SHP77 (cell line): Measurements from ENCODE around the gene NPTXR.

Experiments used
- DNase-seq, 2 experiments: peaks; one replicate each; lab custom pipeline; 2025; lab: John Stamatoyannopoulos, UW

NPTXR gene

GRCh38 chr22:38843657-38844314, at the start of gene NPTXR:
TSS of gene NPTXR (minus strand) at chr22:38844028.
- DNase-seq, result peak; percentile 44 to 65

GRCh38 chr22:38891256-38891655, 47.4 kb upstream of the NPTXR start:
- DNase-seq, result no peak

- DNase-seq, result no peak
These were observed 46.5 kb upstream of the NPTXR start for GRCh38 chr22:38890377-38890776.

GRCh38 chr22:38886333-38886732, 42.5 kb upstream of the NPTXR start:
- DNase-seq, result no peak

- no peak for DNase-seq
These were observed 39.3 kb upstream of the NPTXR start for GRCh38 chr22:38882972-38883622.

- DNase-seq, result no peak
These were observed 38.4 kb upstream of the NPTXR start for GRCh38 chr22:38881997-38882879.

GRCh38 chr22:38881464-38881871, 37.6 kb upstream of the NPTXR start:
- DNase-seq, result no peak

DNA sequence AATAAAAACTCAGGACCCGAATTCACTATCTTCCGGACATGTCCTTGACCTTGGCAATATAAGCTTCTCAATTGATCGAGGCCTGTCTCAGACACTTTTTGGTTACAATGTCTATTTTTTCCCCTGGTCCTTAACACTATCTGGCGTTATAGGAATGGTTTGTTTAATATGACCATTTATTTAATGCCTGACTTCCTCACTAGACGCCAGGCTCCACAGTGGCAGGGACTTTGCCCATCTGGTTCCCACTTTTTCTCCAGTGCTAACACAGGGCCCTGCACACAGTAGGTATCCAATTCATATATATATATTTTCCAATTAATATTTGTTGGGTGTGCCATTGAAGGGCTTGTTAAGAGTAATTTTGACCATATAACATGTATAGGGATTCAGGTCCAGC, 36.1 kb upstream of the NPTXR start:
- DNase-seq, result no peak

- no peak for DNase-seq
These were observed 35.4 kb upstream of the NPTXR start for GRCh38 chr22:38879108-38879729.

DNA sequence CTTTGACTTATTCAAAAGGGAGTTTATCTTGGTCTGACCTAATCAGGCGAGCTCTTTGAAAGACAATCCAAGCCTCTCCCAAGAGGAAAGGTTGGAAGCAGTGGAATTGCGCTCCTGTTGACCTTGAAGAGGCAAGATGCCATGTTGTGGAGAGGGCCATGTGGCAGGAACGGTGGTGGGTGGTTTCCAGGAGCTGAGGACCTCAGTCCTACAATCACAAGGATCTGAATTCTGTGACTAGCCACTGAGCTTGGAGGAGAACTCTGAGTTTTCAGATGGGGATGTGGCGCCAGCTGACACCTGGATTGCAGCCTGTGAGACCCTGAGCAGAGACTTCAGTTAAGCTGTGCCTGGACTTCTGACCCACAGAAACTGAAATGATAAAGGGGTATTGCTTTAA, 34.2 kb upstream of the NPTXR start:
- no peak for DNase-seq

DNA sequence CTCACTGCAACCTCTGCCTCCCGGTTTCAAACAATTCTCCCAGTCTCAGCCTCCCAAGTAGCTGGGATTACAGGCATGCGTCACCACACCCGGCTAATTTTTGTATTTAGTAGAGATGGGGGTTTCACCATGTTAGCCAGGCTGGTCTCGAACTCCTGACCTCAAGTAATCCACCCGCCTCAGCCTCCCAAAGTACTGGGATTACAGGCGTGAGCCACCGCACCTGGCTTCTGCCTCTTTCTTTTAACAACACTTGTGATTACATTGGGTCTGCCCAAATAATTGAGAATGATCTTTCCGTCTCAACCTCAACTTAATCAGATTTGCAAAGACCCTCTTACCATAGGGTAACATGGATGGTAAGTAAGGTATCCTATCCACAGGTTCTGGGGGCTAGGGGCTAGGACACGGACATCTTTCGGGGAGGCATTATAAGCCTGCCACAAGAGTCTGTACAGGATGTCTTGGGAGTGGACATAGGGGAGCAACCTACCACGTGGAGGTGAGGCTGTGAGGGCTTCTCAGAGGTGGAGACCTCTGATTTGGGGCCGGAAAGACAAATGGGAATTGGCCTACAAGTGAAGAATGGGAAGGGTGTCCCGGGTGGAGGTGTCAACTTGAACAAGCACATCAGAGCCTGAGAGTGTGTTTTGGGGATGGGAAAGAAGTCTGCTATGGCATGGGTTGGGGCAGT, 30.8 kb upstream of the NPTXR start:
- no peak for DNase-seq

DNA sequence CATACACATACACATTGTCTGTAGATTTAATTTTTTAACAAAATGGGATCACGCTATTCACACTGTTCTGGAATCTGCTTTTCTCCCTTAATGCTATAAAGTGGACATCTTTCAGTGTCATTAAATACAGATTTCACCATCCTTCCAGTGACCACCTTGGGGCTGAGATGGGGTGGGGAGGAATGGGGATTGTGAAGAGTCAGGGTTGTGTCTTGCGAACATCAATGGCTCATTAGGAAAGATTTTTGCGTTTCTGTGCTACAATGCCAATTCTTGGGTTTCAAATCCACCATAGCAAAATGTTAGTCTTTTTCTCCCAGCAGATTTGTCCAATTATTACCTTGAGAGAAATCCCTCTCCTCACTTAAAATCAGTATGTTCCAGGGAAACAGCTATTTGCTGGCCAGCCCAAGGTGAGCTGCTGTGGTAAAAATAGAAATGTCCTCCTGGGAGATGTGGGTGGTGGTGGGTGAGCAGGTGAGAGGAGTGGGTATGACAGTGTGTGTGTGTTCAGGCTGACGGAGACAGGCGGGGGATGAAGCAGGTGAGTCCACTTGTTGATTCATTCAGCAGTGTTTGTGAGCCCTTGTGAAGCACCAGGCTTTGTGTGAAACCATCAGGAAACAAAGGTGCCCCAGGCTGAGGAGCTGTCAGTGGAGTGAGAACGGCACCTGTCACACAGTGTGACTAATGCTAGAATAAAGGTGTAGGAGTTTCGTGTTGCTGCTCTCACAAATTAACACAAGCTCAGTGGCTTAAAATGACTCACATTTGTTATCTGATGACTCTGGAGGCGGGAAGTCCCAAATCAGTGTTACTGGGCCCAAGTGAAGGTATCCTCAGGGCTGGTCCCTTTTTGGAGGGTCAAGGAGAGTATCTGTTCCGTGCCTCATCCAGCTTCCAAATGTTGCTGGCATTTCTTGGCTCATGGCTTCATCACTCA, 29.9 kb upstream of the NPTXR start:
- peak; percentile 59 to 82 for DNase-seq

DNA sequence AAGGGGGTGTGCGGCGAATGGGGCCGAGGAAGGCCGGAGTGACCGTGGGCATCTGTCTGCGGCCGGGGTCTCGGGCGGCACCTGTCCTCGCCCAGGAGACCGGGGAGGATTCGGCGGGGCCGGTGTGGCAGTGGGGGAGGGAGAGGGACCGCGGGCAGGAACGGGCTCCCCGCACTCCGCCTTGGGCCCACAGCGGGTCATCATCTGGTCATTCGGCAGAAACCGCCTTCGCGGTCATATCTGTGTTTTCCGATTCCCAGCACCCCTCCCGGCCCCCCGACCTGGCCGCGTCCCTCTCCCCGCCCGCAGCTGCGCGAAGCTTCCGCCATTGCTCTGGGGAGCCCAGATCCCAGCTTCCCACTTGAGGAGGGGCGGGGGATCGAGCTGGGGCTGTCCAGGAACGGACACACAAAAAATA, 29.0 kb upstream of the NPTXR start:
- DNase-seq, result peak; percentile 49 to 51

GRCh38 chr22:38872172-38872830, 28.5 kb upstream of the NPTXR start, which contains the start of gene CBX6:
TSS of gene CBX6 (minus strand) at chr22:38872216. CDS start at chr22:38872190, 26 bp downstream.
- DNase-seq, result peak; percentile 84 to 88

- no peak for DNase-seq
These were observed 27.7 kb upstream of the NPTXR start for GRCh38 chr22:38871360-38872171.

- no peak for DNase-seq
These were observed 27.0 kb upstream of the NPTXR start for GRCh38 chr22:38870791-38871359.

DNA sequence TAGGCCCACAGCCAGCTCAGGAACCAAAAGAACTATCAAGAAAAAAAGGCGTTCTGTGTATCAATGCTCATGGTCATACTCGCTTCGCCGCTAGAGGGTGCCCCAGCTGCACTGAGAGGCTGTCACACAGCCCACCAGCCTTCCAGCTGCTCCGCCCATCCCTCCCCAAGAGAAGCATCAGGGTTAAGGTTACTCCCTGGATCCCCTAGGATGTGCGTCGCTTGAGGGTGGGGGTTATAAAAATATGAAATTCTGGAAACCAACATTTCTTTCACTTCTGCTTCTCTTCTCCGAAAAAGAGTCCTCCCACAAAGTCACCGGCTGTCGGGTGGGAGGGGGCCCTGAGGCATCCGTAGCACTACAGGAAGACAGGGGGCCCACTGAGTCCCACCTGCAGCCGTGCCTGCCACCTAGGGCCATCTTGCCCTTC, 26.5 kb upstream of the NPTXR start:
- peak; percentile 60 to 83 for DNase-seq

DNA sequence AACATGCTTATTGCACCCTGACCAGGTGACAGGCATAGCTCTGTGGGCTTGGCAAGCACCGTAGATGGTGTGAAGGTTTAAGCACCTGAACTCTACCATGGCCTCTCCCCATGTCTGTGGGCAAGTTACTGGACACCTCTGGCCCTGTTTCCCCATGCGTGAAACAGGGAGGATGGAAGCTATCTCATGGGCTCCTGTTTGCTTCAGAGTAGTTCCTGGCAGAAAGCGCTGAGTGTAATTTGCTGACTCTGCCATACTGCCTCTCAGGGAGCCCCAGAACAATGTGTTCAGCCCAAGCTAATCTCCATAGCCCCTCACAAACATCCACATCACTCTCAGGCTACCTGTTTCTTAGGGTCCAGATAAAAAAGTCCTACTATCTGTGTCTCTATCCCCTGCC, 25.8 kb upstream of the NPTXR start:
- no peak for DNase-seq
